ENCODE results near the gene COQ8A.

The COQ8A gene

DNA sequence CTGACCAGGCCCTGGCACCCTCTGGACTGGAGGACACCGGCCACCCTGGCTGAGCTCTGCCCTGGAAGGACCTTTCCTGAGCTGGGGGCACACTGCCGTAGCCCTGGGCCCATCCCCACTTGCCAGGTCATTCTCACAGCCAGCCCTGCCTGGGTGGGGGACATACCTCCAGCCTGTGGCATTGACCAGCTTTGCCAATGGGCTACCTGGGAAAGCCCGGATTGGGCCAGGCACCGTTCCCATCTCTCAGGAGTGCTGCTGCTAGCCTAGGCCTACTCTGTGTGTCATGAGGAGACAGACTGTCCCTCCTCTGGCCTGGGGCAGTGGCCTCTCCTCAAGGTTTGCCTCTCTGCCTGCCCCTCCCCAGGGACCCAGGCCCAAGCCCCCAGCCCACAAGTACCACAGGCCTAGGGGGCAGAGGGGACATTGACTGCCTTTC lies 40.0 kb downstream of the COQ8A start:
- no peaks in the 10 kb centered on the region for H3K79me2 ChIP-seq (ENCODE audit: control insufficient read depth, insufficient read depth, low read length, unreplicated experiment)
- no peaks in the 10 kb centered on the region for H3K36me3 ChIP-seq (ENCODE audit: insufficient read depth, low read length)
- H3K27ac ChIP-seq (ENCODE audit: low read depth, low read length), result no peak overlapping the region
- no peaks in the 10 kb centered on the region for H3K4me1 ChIP-seq (ENCODE audit: control insufficient read depth, insufficient read depth, low read length, unreplicated experiment)
- H2AFZ ChIP-seq (ENCODE audit: low read length, unreplicated experiment), result no peak overlapping the region
- no peaks in the 10 kb centered on the region for H3K27me3 ChIP-seq (ENCODE audit: insufficient read depth, low read length)
- H3K4me3 ChIP-seq (ENCODE audit: low read depth, low read length), result no peak overlapping the region

- Histone ChIP-seq H3K27me3 (ENCODE audit: insufficient read depth, low read length) (no peaks in the 10 kb centered on the region), H3K79me2 (ENCODE audit: control insufficient read depth, insufficient read depth, low read length, unreplicated experiment) (no peaks in the 10 kb centered on the region), H3K27ac (ENCODE audit: low read depth, low read length) (no peak overlapping the region), H3K4me3 (ENCODE audit: low read depth, low read length) (no peak overlapping the region), H3K36me3 (ENCODE audit: insufficient read depth, low read length) (no peaks in the 10 kb centered on the region), H3K4me1 (ENCODE audit: control insufficient read depth, insufficient read depth, low read length, unreplicated experiment) (no peaks in the 10 kb centered on the region), H2AFZ (ENCODE audit: low read length, unreplicated experiment) (no peak overlapping the region)
Observed at GRCh38 chr1:226980565-226981385, 40.7 kb downstream of the COQ8A start.

- Histone ChIP-seq H2AFZ (ENCODE audit: low read length, unreplicated experiment) (no peak overlapping the region), H3K4me3 (ENCODE audit: low read depth, low read length) (no peak overlapping the region), H3K27me3 (ENCODE audit: insufficient read depth, low read length) (no peaks in the 10 kb centered on the region), H3K4me1 (ENCODE audit: control insufficient read depth, insufficient read depth, low read length, unreplicated experiment) (no peaks in the 10 kb centered on the region), H3K36me3 (ENCODE audit: insufficient read depth, low read length) (no peaks in the 10 kb centered on the region), H3K27ac (ENCODE audit: low read depth, low read length) (no peak overlapping the region), H3K79me2 (ENCODE audit: control insufficient read depth, insufficient read depth, low read length, unreplicated experiment) (no peaks in the 10 kb centered on the region)
Observed at GRCh38 chr1:226981386-226981817, 41.3 kb downstream of the COQ8A start.

DNA sequence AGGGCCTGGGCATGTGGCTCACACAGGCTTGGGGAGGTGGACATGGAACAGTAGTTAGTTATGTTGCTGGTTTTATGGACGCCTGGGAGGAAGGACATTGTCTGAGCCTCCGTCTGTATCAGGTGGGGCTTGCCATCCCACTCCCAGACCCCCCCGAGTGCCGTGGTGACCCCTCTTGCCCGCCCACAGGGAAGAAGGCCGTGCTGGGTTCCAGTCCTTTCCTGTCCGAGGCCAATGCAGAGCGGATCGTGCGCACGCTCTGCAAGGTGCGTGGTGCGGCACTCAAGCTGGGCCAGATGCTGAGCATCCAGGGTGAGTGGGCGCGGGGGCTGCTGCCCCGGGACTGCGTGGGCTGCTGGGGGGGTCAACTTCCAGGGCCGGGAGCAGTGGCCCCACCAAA lies 41.7 kb downstream of the COQ8A start:
- Histone ChIP-seq H2AFZ (ENCODE audit: low read length, unreplicated experiment) (no peak overlapping the region), H3K4me1 (ENCODE audit: control insufficient read depth, insufficient read depth, low read length, unreplicated experiment) (no peaks in the 10 kb centered on the region), H3K27ac (ENCODE audit: low read depth, low read length) (no peak overlapping the region), H3K36me3 (ENCODE audit: insufficient read depth, low read length) (no peaks in the 10 kb centered on the region), H3K27me3 (ENCODE audit: insufficient read depth, low read length) (no peaks in the 10 kb centered on the region), H3K79me2 (ENCODE audit: control insufficient read depth, insufficient read depth, low read length, unreplicated experiment) (no peaks in the 10 kb centered on the region), H3K4me3 (ENCODE audit: low read depth, low read length) (no peak overlapping the region)

- H3K36me3 ChIP-seq (ENCODE audit: insufficient read depth, low read length), result no peaks in the 10 kb centered on the region
- no peaks in the 10 kb centered on the region for H3K4me1 ChIP-seq (ENCODE audit: control insufficient read depth, insufficient read depth, low read length, unreplicated experiment)
- no peak overlapping the region for H3K27ac ChIP-seq (ENCODE audit: low read depth, low read length)
- H3K4me3 ChIP-seq (ENCODE audit: low read depth, low read length), result no peak overlapping the region
- H3K27me3 ChIP-seq (ENCODE audit: insufficient read depth, low read length), result no peaks in the 10 kb centered on the region
- no peaks in the 10 kb centered on the region for H3K79me2 ChIP-seq (ENCODE audit: control insufficient read depth, insufficient read depth, low read length, unreplicated experiment)
- H2AFZ ChIP-seq (ENCODE audit: low read length, unreplicated experiment), result no peak overlapping the region
Observed at GRCh38 chr1:226982451-226983177, 42.5 kb downstream of the COQ8A start.

DNA sequence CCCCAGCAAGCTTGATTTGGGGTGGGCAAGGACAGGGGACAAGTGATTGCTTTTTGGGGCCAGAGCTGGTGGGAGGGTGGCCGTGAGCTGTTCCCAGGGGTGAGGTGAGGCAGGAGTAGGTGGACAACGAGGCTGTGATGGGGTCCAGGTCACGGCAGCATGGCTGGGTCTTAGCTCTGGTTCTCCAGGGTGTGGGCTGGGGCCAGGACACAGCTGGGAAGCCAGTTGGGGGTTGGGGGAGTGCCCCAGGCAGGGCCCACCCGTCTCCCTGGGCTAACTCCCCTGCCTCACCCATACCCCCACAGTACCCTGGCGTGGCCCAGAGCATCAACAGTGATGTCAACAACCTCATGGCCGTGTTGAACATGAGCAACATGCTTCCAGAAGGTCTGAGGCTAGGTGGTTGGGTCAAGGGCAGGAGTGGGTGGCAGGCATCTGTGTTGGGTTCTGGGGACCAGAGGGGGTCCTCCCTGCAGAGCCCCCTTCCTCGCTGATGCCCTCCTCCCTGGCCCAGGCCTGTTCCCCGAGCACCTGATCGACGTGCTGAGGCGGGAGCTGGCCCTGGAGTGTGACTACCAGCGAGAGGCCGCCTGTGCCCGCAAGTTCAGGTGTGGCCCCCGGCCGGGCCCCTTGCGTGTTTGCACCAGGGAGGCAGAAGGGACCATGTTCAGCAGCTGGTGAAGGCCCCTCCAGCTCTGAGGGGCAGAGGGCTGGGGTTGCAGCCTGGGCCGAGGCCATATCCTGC lies 43.3 kb downstream of the COQ8A start:
- H3K4me3 ChIP-seq (ENCODE audit: low read depth, low read length), result no peak overlapping the region
- H3K27ac ChIP-seq (ENCODE audit: low read depth, low read length), result no peak overlapping the region
- no peak overlapping the region for H2AFZ ChIP-seq (ENCODE audit: low read length, unreplicated experiment)
- H3K36me3 ChIP-seq (ENCODE audit: insufficient read depth, low read length), result no peaks in the 10 kb centered on the region
- H3K79me2 ChIP-seq (ENCODE audit: control insufficient read depth, insufficient read depth, low read length, unreplicated experiment), result no peaks in the 10 kb centered on the region
- no peaks in the 10 kb centered on the region for H3K27me3 ChIP-seq (ENCODE audit: insufficient read depth, low read length)
- H3K4me1 ChIP-seq (ENCODE audit: control insufficient read depth, insufficient read depth, low read length, unreplicated experiment), result no peaks in the 10 kb centered on the region

GRCh38 chr1:226983992-226984364 lies 43.9 kb downstream of the COQ8A start:
- Histone ChIP-seq H3K4me3 (ENCODE audit: low read depth, low read length) (no peak overlapping the region), H3K27ac (ENCODE audit: low read depth, low read length) (no peak overlapping the region), H3K4me1 (ENCODE audit: control insufficient read depth, insufficient read depth, low read length, unreplicated experiment) (no peaks in the 10 kb centered on the region), H3K27me3 (ENCODE audit: insufficient read depth, low read length) (no peaks in the 10 kb centered on the region), H3K36me3 (ENCODE audit: insufficient read depth, low read length) (no peaks in the 10 kb centered on the region), H2AFZ (ENCODE audit: low read length, unreplicated experiment) (no peak overlapping the region), H3K79me2 (ENCODE audit: control insufficient read depth, insufficient read depth, low read length, unreplicated experiment) (no peaks in the 10 kb centered on the region)

DNA sequence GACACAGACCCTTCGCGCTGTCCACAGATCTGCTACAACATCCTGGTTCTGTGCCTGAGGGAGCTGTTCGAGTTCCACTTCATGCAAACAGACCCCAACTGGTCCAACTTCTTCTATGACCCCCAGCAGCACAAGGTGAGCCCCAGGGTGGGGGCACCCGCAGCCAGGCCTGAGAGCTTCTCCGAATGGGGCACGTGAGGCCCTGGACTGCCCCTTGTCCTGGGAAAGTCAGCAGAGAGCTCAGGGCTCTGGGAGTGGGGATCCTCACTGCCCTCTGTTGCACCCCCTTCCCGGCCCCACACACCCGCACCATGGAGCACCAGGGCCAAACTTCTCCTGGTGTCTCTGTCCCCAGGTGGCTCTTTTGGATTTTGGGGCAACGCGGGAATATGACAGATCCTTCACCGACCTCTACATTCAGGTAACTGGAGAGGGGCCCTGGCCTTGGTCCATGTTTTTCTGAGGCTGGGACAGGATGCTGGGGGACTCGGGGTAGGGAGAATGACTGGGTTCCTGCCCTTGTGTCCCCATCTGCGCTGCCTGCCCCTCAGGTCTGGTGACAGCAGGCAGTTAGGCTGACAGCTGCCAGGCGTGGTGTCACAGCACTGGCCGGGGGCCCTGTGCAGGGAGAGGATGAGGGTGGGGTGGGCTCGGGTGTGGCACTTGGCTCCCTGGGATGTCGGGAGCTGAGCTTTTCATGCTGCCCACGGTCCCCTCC lies 44.6 kb downstream of the COQ8A start:
- Histone ChIP-seq H3K79me2 (ENCODE audit: control insufficient read depth, insufficient read depth, low read length, unreplicated experiment) (no peaks in the 10 kb centered on the region), H3K4me3 (ENCODE audit: low read depth, low read length) (no peak overlapping the region), H3K4me1 (ENCODE audit: control insufficient read depth, insufficient read depth, low read length, unreplicated experiment) (no peaks in the 10 kb centered on the region), H2AFZ (ENCODE audit: low read length, unreplicated experiment) (no peak overlapping the region), H3K27ac (ENCODE audit: low read depth, low read length) (no peak overlapping the region), H3K36me3 (ENCODE audit: insufficient read depth, low read length) (no peaks in the 10 kb centered on the region), H3K27me3 (ENCODE audit: insufficient read depth, low read length) (no peaks in the 10 kb centered on the region)

DNA sequence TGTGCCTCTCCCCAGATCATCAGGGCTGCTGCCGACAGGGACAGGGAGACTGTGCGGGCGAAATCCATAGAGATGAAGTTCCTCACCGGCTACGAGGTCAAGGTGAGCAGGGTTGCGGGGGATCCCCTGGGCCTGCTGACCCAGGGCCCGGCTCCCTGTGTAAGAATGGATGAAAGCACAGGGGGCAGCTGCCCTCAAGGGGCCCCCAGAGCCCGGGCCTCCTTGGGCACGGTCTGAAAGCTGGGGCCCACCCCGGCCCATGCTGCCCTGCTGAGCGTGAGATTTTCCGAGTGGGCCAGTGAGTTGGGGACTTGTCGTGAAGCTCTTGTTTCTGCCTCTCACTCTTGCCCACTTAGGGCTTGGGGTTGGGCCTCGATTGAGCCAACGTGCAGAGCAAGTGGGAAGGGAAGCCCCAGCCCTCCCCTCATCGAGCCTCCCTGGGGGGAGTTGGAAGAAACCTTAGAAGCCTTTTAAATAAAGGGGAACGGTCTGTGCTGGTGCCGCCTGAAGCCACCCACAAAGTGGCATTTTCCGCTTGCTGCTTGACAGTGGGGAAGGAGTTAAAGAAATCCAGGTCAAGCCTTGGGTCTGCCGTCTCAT lies 45.2 kb downstream of the COQ8A start:
- H3K36me3 ChIP-seq (ENCODE audit: insufficient read depth, low read length), result no peaks in the 10 kb centered on the region

More for the DNA sequence above, 45.2 kb downstream of the COQ8A start:
- Histone ChIP-seq H3K4me1 (ENCODE audit: control insufficient read depth, insufficient read depth, low read length, unreplicated experiment) (no peaks in the 10 kb centered on the region), H2AFZ (ENCODE audit: low read length, unreplicated experiment) (no peak overlapping the region), H3K27ac (ENCODE audit: low read depth, low read length) (no peak overlapping the region), H3K4me3 (ENCODE audit: low read depth, low read length) (no peak overlapping the region), H3K27me3 (ENCODE audit: insufficient read depth, low read length) (no peaks in the 10 kb centered on the region), H3K79me2 (ENCODE audit: control insufficient read depth, insufficient read depth, low read length, unreplicated experiment) (no peaks in the 10 kb centered on the region)
